Stimulated activated CD4-positive, alpha-beta T cell treated with anti-CD3 and anti-CD28 coated beads, Interleukin-12 subunit alpha, Interleukin-12 subunit beta, amount 100 ng/mL, for 24 hours (primary cell): Measurements from ENCODE around the gene CNTN5.

Experiments
- DNase-seq, 2 experiments: peaks; one replicate each; pipeline ENCODE4 v3.0.0-alpha.2; 2020; ENCODE audit warnings: low read depth in 2 of 2

Gene CNTN5

DNA sequence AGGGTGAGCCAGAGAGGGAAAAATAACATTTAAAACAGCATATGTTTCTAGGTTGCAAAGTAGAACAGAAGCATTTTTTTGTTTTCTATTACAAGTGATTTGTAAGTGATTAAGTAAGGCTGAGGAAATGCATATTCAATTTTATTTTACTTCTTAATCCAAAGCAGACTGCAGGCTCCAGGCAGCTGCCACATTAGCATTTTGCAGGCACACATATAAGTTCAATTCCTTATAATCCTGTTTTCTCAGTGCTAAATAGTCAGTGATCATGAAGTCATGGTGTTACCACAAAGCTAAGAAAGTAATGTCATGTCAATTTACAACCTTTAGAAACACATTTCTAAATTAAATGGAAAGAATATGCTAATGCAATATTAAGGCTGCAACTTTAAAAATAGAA lies 149.8 kb downstream of the CNTN5 start:
- DNase-seq: no peak

DNA sequence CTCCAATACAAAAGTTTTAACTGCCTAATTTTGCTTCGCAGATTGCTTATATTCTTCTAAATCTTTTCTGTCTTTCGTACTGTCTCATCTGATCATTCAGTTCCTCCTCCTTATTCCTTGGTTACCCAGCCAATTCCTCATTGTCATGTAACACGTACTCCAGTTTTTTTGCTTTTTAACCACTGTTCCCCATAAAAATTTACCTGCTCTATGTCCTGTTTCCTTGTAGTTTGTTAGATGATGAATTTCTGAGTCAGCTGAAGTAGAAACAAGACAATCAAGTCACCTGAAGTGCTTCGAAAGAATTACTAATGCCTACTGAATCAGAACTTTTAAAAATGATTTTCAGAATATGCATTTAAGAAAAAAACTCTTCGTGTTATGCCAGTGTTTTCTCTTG lies 150.6 kb downstream of the CNTN5 start:
- no peak for DNase-seq

DNA sequence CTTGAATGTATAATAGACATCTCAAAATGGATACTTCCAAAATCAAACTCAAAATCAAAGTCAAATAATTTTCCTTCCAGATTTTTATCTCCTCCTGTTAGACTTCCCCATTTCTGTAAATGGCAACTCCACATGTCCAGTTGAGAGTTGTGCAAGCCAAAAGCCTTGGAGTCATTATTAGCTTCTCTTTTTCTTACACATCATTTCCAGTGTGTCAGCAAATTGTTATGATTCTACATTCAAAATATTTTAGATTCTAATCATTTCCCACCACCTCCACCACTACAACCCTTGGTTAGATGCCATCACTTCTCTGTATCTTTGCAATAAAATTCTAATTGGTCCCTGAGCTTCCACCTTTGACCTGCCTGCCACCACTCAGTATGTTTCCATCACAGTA lies 155.7 kb downstream of the CNTN5 start:
- no peak for DNase-seq

DNA sequence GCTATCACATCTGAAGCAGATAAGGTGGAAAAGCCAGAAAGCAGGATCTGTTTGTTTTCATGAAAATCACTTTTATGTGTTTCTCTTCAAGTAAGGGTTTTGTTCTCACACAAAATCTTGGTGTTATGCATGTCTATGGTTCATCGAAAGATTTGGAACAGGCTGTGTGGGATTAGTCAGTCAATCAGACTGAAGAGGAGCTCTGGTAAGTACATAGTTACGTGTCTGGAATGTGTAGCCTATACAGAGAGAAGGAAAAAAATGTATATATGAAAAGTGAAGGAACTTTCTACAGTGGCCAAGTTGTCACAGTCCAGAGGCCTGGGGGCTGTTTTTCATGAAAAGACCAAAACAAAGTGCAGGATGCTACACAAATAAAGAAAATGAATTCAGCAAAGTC lies 156.7 kb downstream of the CNTN5 start:
- no peak for DNase-seq

DNA sequence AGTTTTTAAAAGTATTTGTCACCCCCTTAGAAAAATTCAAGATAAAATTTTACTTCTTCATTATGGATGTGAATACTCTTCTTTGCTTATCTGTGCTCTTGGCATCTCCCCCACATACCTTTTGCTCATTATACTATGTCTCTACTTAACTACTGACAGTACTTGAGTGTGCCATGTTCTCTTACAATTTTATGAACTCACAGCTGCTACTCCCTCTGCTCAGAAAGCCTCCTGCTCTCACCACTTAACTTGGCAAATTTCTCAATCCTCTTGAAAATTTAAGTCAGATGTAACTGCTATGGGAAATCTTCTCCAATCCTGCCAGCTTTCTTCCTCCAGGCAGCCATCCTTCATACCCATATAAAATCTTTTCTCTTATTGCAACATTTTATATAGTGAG lies 163.4 kb downstream of the CNTN5 start:
- DNase-seq: no peak

DNA sequence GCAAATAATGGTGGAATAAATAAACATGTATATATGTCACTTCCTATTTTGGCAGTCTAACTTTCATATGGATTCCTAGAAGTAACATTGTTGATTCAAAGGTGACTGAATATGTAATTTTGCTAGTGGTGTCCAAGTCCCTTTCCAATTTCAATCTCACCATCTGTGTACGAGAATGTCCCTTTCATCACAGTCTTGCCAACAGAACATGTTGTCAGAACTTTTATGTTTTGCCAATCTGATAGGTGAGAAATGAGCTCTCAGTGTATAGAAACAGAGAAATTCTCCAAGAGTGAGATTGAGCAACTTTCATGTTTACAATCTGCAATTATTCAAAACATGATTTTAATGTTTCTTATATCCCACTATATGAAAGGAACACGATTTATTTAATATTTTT lies 167.5 kb downstream of the CNTN5 start:
- no peak for DNase-seq

DNA sequence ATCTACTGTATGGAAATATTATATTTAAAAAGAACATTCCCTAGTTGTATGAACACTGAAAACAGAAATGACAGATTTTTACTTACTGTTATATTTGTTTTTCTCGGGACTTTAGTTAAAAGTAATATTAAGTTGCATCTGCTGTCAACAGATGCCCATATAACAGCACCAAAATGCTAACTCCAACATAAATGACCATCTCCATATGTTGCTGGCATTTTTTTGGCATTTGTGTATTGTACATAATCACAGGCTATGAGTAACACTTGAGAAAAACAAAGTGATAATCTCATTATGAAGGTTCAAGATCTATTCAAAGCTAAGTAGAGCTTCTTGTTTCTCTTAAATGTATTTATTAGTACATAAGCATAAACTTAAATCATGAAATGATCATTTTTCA lies 172.0 kb downstream of the CNTN5 start:
- no peak for DNase-seq

DNA sequence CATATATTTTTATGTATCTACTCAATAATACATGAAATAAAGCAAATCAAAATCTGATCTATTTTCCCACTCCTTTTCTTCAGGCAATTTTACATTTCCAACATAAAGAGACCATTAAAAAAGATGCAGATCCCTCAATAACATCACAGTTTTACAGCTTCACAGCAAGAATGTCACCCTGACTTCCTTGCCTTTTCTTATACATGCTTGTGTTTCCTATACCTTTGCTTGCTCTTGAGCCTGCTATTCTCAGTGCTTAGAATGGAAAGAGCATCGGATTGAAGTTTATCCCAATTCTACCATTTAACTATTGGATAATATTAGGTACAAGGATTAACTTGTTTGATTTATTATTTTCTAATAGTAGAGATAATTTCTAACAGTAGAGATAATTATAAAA lies 176.7 kb downstream of the CNTN5 start:
- DNase-seq: no peak

DNA sequence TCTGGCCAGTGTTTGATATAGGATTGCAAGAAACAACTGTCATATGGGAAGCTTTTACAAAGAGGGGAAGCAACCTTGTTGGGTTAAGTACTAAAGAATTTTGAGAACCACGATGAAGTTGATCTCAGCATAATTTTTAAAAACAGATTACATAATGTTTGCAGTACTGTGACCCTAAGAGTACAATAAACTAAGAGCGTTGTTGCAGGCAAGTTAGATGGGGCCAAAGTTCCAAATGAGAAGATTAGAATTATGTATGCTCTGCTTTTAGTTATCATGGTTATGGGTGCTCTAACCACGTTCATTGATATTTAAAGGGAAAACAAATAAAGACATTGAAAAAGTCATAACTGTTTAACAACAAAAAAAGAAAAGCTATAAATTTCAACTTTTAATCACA lies 177.5 kb downstream of the CNTN5 start:
- DNase-seq: no peak

DNA sequence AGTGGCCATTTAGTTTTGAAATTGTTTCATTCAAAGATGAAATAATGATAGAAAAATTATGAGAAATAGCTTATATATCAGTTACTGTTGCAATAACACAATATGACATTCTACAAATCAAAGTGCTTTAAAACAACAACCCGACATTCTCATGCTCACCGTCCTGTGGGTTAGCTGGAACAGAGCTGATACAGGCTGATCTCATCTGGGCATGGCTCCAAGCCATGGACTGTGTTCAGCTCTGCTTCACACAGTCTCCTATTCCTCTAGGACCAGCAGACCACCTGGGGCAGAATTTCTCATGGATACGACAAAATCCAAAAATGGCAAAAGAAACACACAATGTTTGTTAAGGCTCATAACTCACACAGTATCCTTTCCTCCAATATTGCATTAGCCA lies 178.6 kb downstream of the CNTN5 start:
- DNase-seq: no peak

DNA sequence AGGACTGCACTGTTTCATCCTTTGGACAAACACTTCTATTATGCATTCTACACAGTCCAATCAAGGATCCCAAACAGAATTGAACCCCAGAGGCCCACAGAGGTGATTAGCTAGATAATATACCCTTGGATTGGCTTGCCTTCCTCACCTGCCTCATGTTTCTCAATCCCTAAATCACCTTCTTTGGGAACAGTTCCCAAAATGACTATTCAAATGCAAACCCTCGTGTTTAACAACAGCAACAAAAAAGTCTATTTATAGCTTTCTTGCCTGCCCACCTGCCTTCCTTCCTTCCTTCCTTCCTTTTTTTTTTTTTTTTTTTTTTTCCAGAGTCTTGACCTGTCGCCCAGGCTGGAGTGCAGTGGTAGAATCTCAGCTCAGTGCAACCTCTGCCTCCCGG lies 180.0 kb downstream of the CNTN5 start:
- no peak for DNase-seq

DNA sequence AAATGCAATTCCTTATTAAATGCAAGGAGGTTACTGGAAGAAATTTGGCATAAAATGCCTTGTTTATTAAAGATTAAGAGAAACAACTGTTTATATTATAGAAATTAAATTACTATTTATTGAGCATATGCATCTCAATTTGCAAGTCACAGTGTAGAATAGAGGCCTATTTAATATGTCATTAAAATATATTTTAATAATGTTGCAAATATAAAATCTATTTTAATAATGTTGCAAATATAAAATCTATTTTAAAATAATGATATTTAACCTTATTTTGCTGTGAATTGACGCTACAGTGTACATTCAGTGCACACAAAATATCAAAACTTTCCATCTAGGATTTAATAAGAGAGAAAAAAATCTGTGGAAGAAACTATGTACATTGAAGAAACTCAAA lies 188.1 kb downstream of the CNTN5 start:
- no peak for DNase-seq

DNA sequence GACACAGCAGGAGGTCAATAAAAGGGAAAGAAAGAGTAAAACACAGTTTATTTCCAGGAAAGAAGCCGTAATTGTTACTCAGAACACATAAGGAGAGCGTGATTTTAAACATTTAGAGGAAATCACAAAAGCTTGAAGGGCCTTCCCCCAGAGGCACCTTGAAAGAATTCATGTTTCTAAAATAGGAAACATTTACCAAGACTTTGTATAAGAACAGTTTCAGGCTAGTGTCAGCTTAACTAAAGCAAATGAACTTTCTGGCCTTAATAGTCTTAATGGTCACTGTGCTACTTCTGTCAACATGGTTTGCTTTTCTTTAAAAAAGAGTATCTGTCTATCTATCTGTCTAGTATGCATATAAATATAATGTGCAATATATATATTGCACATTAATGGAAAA lies 208.8 kb downstream of the CNTN5 start:
- DNase-seq: no peak

DNA sequence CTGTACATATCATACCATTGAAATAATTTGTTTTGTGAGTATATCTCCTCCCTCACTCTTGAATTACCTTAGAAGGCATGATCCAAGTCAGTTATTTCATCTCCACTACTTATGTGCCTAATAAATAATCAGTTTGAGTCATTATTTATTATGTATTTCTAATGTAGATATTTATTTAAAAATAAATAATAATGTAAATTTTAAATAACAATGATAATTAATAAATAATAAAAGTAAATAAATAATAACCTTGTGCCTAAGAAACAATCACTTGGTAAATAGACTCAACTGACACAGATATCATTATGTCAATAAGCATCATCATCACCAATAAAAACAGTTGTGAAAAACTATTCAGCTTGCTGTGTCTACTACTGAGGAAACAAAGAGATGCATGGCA lies 213.8 kb downstream of the CNTN5 start:
- DNase-seq: no peak

DNA sequence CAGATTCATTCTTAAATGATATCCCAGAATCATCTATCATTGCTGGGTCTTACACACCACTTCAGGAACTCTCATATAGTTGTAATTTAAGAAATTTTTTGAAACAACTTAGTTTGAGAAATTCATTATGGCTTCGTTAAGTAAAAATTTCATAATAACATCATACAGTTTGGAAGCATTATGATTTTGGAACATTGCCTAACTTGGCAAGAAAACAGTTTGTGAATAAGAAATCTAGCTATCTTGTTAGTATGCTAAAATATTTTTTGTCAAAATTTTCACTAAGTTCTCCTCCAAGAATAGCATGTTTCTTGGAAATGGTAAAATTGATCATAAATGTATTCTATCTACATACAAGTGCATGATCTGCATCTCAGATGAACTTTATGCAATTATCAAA lies 217.7 kb downstream of the CNTN5 start:
- DNase-seq: no peak

DNA sequence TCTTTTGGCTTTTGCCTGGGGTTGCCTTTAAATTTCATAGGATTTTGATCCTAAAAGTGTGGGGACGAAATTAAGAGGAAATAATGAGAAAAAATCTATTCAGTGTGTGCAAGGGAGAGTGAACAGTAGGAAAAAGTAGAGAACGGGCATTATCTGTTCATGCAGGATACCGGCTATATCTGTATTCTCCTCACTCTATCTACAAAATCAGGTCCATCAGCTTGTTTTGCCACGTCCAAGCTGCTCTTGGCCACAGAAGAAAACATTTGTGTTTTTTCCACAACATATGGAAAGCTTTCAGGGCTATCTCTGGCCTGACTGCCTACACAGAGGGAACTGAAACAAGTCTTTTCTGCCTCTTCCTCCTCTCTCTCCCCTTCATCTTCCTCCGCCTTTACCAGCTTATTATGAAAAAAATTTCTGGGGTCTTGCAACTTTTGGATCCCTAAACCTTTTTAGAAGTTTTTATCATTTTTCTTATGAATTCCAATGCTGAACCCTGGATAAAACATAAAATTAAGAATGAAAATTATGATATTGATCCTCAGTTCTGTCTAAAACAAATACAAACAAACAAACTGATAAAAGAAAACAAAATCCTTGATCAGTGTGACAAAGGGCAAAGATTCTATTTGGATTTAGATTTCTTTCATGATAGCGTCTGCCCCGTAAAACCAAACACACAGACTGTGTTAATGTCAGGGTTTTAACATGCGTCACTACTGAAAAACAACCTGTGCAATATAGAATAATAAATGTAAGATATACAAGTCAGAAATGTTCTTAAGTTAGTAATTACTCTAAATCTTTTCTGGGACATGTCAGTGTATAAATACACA lies 219.7 kb downstream of the CNTN5 start:
- no peak for DNase-seq

DNA sequence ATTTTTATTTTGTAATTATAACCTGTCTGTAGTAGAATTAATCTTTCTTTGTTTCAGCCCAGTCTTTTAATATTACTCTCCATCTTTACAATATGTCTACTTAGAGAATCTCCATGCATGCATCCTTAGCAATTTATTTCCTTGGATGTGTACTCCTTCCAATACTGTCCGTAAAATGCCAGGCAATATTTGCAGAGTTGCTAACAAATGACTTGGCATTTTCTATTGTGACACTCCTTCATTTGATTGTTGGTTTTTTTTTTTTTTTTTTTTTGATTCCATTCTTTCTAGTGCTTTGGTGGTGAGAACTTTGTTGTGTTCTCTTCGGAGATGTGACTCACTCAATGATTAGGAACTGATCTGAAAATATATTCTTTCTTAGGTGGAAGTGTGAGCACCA lies 220.3 kb downstream of the CNTN5 start:
- no peak for DNase-seq

DNA sequence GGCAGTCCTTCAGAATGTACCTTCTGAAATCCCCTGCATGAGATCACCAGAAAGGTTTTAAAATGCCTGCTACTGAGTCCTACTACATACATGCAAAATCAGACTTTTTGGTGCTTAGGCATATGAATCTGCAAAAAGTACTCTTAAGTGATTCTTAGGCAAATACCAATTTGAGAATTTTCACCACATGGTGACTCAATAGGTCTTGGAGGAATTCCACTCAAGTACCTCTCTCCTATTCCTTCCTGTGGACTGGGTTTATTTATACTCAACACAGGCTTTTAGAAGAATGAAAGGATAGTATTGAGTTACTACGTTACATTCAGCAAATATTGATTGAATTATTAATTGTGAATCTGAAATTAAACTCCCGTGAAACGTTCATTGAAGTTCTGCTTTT lies 223.9 kb downstream of the CNTN5 start:
- DNase-seq: no peak

DNA sequence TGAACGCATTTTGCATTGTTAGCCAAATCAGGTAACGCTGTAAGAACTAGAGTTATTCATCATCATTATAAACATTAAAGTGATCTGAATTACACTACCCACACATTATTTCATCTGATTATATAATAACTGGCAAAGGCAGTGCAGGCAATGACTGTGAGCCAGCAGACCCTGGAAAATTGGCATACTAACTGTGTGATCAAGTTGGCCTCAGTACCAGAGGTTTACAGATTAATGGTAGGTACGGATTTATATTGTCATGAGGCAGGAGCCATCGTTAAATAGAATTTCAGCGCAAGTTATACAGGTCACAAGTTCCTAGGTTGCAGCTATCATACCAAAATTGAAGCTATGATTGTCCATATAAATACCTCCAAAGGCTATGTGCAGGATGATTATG lies 225.4 kb downstream of the CNTN5 start:
- no peak for DNase-seq

DNA sequence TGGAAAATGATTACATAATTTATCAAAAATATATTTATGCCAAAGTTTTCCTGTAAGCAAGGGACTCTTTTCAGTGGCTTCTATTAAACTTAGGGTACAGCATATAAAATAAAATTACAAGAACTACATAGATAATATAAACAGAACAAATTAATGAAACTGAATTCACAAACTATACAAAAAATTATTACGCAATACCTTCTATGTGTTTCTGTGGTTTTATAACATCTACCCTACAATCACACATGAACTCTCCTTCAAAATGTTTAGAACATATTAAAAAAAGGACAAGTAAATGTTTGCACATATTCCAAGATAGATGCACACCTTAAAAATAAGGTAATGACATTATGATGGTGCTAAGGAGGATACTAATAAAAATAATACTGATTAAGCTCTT lies 235.9 kb downstream of the CNTN5 start:
- no peak for DNase-seq

DNA sequence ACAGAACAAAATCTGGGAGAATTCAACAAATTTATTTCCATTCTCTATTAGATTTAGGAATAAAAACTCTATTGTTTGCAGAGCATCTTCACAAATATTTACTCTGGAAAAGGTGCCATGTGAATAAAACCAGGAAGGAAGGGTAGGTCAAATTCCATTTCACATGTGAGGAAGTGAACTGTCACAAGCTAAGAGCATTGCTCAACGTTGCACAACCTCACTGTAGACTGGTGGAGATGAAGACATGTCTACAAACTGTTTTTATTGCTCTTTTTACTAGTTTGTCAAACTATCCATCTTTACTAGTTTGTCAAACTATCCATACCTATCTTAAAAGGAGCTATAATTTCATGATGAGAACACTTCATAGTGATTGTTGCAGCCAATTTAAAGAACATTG lies 236.4 kb downstream of the CNTN5 start:
- no peak for DNase-seq

DNA sequence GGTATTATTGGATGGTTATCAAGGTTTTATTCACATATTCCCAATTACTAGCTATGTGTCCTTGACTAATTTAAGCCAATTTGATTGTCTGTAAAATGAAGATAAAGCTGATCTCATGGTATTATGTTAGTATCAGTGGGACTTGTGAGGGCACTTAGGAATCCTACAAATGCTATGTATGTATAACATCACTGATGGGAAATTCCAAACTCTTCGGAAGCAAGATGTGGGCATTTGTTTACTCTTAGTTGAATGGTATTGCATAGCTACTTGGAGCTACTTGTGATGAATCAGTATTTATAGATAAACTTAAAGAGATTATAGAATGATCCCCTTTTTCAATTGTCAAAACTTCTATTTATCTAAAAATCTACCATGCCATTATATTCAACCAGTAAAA lies 239.9 kb downstream of the CNTN5 start:
- no peak for DNase-seq

DNA sequence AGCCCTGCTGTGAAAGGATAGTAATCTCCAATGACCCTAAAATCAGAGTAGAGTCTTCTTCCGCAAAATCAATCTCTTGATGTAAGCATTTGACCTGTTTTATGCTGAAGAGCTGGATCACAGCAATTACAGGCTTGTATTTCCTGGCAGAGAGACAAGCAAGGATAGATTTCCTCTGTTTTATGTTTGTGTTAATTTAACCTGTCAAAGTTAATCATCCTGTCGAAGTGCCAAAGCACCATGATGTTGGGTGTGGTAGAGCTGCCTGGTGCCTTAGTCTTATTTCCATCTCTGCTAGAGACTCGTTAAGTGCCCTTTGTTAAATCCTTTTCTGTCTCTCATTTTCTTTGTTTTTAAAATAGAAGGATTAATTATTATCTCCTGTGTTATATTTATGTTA lies 248.1 kb downstream of the CNTN5 start:
- no peak for DNase-seq

DNA sequence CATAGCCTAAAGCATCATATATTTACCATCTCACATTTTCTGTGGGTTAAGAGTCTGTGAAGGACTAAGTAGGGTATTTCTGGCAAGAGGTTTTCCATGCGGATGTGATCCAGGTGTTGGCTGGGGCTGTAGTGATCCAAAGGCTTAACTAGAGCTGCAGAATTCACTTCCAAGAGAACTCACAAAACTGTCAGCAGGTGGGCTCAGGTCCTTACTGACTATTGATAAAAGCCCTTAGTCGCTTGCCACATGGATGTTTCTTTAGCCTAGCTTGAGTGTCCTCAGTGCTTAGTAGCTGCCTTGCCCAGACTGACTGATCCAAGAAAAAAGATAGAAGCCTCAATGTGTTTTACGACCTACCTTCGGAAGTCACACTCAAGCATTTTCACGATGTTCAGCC lies 250.8 kb downstream of the CNTN5 start:
- no peak for DNase-seq
